Right atrium auricular region (tissue), 2 donors: ENCODE measurements around the gene NPB. TPM values are rescaled to one million over a fixed set of nuclear protein-coding genes. Genes with fewer than 3 reads are reported as not detected.

Source experiments
- DNase-seq: peaks from one replicate; pipeline ENCODE4 v3.0.0-alpha.2; 2019; ENCODE audit warnings: low spot score
- H3K27ac ChIP-seq, 2 donors: fragments of 200-600 bp; sonication (generic); 1 replicate in 1 of 2; 2 replicates in 1 of 2; pipeline ENCODE4 v1.5.1; 2016 to 2019
- H3K27me3 ChIP-seq, 2 donors: fragments of 200-600 bp; sonication (generic); one replicate each; pipeline versions ENCODE4 v1.5.1 to v1.6.0; 2017 to 2019
- H3K36me3 ChIP-seq: fragments of 200-600 bp; sonication (generic); one replicate; pipeline ENCODE4 v1.5.1; 2016
- H3K4me1 ChIP-seq, 2 donors: fragments of 200-600 bp; sonication (generic); one replicate each; pipeline versions ENCODE4 v1.5.1 to v1.6.0; 2017 to 2019
- H3K4me3 ChIP-seq, 2 donors: fragments of 200-600 bp; sonication (generic); 1 replicate in 1 of 2; 2 replicates in 1 of 2; pipeline ENCODE4 v1.5.1; 2017 to 2019; ENCODE audit warnings: mild to moderate bottlenecking in 1 of 2, moderate library complexity in 1 of 2
- H3K9me3 ChIP-seq, 2 donors: fragments of 200-600 bp; sonication (generic); one replicate each; pipeline ENCODE4 v1.5.1; 2019
- total RNA-seq, 2 donors: library from RNA; depleted of rRNA; stranded (reverse); fragments of >200 nt; gene quantifications; one replicate each; pipeline ENCODE4 v1.1.0, GENCODE V29; 2016
- TF ChIP-seq, protein P1 (sequence below), 2 donors: fragments of 200-600 bp; sonication (generic); IDR thresholded peaks; one replicate each; pipeline ENCODE4 v1.5.1; 2019; ENCODE audit warnings: antibody characterized with exemption in 2 of 2

NPB gene
- total RNA-seq, 2 donors from 2014 or later: 1.7 TPM; not detected in 1

DNA sequence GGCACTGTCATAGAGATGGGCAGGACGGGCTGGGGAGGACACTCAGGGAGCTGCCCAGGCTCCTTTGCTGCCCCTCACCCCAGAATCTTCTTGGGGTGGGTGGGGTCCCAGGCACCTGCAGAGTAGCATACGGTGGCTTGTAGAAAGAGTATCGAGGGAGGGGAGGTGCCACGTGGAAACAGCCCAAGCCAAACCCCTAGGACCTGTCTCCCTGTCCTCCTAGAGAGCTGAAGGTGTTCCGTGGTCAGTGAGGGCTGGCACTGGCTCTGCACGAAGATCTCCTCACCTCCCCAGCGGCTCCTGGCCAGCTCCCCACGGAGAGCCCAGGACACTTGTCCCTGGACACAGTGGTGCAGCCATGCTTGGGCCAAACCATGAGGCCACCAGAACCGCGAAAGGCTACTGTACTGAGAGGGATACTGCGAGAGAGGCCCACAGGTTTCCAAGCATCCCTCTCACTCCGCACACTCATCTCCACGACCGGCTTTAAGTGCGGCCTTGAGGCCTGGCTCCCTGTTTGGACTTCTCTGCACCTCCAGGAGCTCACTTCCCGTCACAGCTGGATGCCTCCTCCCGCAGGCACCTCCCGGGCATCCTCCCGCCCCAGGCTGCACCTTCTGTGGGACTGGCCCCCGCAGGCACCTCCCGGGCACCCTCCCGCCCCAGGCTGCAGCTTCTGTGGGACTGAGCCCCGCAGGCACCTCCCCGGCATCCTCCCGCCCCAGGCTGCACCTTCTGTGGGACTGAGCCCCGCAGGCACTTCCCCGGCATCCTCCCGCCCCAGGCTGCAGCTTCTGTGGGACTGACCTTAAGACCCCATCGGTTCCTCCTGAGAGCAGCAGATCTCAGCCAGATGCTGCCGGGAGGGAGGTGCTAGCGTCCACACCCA, 27.5 kb downstream of the NPB start:
- Histone ChIP-seq H3K27ac (no peak overlapping the region), H3K27me3 (no peaks in the 10 kb centered on the region), H3K9me3 (no peaks in the 10 kb centered on the region), H3K36me3 (no peaks in the 10 kb centered on the region), H3K4me3 (no peak overlapping the region), H3K4me1 (peaks cover 0 to 31% of the 10 kb centered on the region in 2 donors)
- TF ChIP-seq, protein P1, sequence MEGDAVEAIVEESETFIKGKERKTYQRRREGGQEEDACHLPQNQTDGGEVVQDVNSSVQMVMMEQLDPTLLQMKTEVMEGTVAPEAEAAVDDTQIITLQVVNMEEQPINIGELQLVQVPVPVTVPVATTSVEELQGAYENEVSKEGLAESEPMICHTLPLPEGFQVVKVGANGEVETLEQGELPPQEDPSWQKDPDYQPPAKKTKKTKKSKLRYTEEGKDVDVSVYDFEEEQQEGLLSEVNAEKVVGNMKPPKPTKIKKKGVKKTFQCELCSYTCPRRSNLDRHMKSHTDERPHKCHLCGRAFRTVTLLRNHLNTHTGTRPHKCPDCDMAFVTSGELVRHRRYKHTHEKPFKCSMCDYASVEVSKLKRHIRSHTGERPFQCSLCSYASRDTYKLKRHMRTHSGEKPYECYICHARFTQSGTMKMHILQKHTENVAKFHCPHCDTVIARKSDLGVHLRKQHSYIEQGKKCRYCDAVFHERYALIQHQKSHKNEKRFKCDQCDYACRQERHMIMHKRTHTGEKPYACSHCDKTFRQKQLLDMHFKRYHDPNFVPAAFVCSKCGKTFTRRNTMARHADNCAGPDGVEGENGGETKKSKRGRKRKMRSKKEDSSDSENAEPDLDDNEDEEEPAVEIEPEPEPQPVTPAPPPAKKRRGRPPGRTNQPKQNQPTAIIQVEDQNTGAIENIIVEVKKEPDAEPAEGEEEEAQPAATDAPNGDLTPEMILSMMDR (IDR thresholded peaks at IDR 0.05): no peak
- no peak for DNase-seq

DNA sequence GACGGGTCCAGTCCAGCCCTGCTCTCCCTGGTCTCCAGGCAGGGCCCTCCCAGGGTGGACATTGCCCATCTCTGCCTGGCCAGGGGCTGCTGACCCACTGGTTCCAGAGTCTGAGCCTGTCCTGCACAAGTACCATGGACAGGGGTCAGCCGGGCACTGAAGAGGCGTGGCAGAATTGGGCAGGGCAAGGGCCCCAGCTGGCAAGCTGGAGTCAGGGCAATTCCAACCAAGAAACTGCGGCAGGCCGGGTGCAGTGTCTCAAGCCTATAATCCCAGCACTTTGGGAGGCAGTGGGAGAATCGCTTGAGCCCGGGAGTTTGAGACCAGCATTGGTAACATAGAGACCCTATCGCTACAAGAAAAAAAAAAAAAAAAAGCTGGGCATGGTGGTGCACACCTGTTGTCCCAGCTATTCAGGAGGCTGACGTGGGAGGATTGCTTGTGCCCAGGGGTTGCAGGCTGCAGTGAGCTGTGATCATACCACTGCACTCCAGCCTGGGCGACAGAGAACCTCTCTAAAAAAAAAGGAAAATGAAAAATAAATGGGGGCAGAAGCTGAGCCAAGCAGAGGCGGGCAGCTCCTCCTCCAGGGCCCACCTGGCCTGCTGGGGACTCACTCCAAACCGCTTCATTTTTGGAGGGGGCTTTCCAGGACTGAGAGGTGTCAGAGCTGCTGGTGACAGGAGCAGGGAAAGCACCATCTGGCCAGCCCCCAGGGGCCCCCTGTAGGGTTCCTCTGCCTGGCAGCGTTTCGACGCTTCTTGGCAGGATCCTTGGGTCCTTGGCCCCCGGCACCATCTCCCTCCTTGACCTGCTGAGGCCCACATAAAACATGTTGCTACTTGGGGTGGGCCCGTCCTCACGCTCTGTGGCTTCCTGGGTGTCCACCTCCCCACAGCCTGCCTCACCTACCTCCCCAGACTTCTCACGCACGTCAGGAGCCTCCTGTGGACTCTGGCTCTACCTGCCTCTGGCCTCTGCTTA, 28.4 kb downstream of the NPB start:
- H3K9me3 ChIP-seq: no peaks in the 10 kb centered on the region
- H3K27me3 ChIP-seq: no peaks in the 10 kb centered on the region
- H3K4me3 ChIP-seq: no peak overlapping the region
- H3K36me3 ChIP-seq: no peaks in the 10 kb centered on the region
- H3K27ac ChIP-seq: no peak overlapping the region
- peaks cover 0 to 22% of the 10 kb centered on the region in 2 donors for H3K4me1 ChIP-seq
- no peak for DNase-seq
- TF ChIP-seq, protein P1 (IDR thresholded peaks at IDR 0.05): no peak

DNA sequence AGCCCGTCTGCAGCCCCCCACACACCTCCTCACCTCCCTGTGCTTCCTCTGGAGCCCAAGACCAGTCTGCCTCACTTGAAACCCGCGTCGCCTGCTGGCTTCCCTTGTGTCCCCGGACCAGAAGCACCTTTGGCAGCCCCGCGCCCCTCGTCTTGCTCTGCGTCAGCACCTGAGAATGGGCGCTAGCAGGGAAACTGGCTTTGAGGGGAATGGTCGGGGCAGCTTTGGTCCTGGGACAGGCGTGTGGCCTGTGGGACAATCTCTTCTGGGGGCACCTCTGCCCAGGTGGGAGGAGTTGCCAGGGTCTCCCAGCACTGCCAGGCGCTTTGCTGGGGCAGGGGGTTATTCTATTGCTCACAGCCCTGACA, 29.1 kb downstream of the NPB start:
- TF ChIP-seq, protein P1 (IDR thresholded peaks at IDR 0.05): no peak
- no peak overlapping the region for H3K27ac ChIP-seq
- H3K9me3 ChIP-seq: no peaks in the 10 kb centered on the region
- no peak for DNase-seq
- H3K36me3 ChIP-seq: no peaks in the 10 kb centered on the region
- no peaks in the 10 kb centered on the region for H3K27me3 ChIP-seq
- H3K4me3 ChIP-seq: no peak overlapping the region
- peaks cover 0 to 16% of the 10 kb centered on the region in 2 donors for H3K4me1 ChIP-seq

DNA sequence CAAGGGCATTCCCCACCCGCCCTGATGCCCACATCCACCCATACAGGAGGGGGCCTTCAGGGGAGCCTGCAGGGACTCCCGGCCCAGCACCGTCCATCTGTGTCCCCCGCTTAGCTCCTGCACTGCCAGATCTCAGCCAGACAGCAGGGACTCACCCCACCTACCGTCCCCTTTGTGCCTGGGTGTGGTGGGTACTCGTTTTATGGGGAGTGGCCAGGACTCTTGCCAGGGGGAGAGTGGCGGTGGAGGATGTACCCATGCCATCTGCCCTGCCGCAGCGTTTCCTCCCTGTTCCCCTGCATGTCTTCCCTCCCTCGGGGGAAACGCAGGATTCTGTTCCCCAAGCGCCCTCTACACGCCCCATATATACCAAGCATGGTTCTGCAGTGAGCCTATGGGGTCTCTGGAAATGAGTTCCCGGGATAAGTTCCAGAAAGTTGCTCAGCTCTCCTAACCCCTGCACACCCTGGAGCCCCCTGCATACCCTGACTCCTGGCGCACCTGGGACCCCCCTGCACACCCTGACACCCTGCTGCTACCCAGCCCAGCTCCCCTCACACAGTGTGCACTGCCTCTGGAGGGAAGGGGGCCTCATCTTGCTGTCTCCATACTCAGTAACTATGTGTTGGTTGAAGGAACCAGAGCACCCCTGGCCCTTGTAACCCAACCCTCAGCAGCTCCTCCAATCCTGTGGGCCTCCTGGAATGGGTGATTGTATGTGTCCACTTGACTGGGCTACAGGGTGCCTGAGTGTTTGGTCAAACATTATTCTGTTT, 29.7 kb downstream of the NPB start:
- peaks cover 0 to 19% of the 10 kb centered on the region in 2 donors for H3K4me1 ChIP-seq
- no peak overlapping the region for H3K4me3 ChIP-seq
- H3K27ac ChIP-seq: no peak overlapping the region
- no peak for DNase-seq
- TF ChIP-seq, protein P1 (IDR thresholded peaks at IDR 0.05): no peak
- no peaks in the 10 kb centered on the region for H3K27me3 ChIP-seq
- H3K9me3 ChIP-seq: no peaks in the 10 kb centered on the region
- no peaks in the 10 kb centered on the region for H3K36me3 ChIP-seq

DNA sequence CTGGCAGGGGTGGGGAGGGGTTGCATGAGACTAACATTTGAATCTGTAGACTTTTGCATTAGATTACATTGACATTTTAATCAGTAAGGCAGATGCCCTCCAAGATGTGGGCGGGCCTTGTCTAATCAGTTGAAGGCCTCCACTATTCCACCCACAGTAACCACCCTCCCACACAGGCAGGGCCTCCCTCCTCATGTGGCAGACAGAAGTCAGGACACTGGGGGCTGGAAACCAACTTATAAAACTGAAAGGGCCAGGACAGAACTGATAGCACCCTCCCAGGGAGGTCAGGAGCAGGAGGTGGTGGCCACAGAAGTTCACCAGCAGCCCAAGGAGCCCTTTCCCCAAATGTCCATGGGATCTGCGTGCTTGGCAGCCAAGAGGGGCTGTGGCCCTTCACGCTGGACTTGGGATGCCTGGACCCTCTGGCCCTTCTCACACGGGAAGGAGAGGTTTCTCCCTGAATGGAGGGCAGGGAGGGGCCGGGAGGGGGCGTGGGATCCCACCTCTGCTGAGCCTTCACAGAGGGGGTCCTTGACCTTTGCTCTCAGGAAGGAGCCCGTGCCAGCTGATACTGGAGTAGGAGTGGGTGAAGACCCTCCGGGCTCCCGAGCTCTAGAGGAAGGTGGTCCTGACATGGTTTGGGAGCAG, 30.4 kb downstream of the NPB start:
- Histone ChIP-seq H3K27ac (no peak overlapping the region), H3K4me3 (no peak overlapping the region), H3K36me3 (no peaks in the 10 kb centered on the region), H3K27me3 (no peaks in the 10 kb centered on the region), H3K9me3 (no peaks in the 10 kb centered on the region), H3K4me1 (peaks cover 0 to 23% of the 10 kb centered on the region in 2 donors)
- no peak for DNase-seq
- TF ChIP-seq, protein P1 (IDR thresholded peaks at IDR 0.05): no peak
